Mononuclear cell (primary cell): Measurements from ENCODE around the gene ATF6. TPM values are rescaled to one million over a fixed set of nuclear protein-coding genes. Genes with fewer than 3 reads are reported as not detected.

Source experiments
- H3K27me3 ChIP-seq: 2 replicates; pipeline ENCODE4 v1.6.0; 2011; ENCODE audit warnings: low read length, control low read depth; ENCODE audit not compliant: insufficient read depth
- H3K4me1 ChIP-seq: 2 replicates; pipeline ENCODE4 v1.5.1; 2011; ENCODE audit warnings: mild to moderate bottlenecking, low read length, control low read depth; ENCODE audit not compliant: insufficient read depth
- H3K4me3 ChIP-seq: 2 replicates; pipeline ENCODE4 v1.5.1; 2011; ENCODE audit warnings: mild to moderate bottlenecking, low read length, moderate library complexity
- H3K9me3 ChIP-seq: 2 replicates; pipeline ENCODE4 v1.5.1; 2011; ENCODE audit warnings: low read depth, mild to moderate bottlenecking, control low read depth, low read length
- total RNA-seq: library from RNA; depleted of rRNA; stranded (reverse); fragments of >200 nt; gene quantifications from one replicate; pipeline ENCODE4 v1.2.3, GENCODE V29; 2012

Gene ATF6
- total RNA-seq, 1 donor, result 27.5 TPM

DNA sequence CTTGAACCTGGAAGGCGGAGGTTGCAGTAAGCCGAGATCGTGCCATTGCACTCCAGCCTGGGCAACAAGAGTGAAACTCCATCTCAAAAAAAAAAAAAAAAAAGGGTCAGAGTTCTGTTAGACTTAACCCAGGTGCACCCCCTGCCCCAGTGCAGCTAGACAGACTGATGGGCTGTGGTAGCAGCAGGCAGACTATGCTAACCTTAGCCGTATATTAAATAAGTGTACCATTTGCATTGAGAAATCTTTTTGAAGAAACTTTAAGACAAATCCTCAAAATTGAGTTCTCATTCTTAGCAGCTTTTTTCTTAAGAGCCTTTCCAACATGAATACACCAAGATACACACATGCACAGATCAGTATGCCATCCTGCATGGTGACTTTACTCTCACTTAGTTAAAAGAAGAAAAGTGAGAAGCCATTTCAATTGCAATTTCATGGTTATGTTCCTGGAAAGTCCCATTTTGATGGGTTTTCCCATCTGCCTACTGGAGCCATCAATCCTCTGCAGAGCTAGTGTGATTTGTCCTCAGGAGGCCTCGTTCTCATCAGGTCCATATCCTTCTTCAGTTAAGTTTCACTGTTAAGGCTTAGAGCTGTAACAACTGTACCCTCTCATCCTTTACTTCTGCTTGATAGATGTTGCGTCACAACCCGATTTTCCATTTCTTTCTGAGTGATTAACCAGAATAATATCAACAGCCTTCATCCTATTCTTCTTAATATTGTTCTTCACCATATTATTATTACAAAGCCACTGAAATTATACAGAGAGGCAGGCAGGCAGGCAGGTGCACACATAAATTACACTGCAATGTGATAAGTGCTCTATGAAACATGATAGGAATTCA is 37.5 kb upstream of the ATF6 start:
- peaks cover 45% of the 10 kb centered on the region for H3K4me1 ChIP-seq
- H3K4me3 ChIP-seq, result no peak overlapping the region
- peaks cover 59% of the 10 kb centered on the region for H3K27me3 ChIP-seq
- H3K9me3 ChIP-seq, result no peaks in the 10 kb centered on the region

DNA sequence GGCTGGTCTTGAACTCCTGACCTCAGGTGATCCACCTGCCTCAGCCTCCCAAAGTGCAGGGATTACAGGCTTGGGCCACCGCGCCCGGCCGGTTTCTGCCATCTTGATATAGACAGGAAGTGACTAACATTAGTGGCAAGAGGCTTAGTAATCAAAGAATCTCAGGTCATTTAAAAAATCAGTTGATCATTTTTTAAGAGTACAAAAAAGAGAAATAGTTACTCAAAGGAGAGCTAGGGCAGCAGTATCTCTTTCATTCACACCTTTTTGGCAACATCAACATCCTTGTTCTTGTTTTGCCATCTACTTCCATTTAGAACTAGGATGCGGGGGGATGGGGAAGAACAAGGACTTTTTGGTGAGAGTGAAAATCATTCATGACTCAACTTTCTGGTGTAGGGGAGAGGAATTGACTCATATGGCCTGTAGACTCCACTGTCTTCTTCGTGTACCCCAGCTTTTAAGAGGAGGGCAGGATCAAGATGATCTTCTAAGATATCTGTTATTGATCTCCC is 36.0 kb upstream of the ATF6 start:
- peaks cover 45% of the 10 kb centered on the region for H3K4me1 ChIP-seq
- H3K27me3 ChIP-seq, result peaks cover 47% of the 10 kb centered on the region
- H3K4me3 ChIP-seq, result no peak overlapping the region
- no peaks in the 10 kb centered on the region for H3K9me3 ChIP-seq

DNA sequence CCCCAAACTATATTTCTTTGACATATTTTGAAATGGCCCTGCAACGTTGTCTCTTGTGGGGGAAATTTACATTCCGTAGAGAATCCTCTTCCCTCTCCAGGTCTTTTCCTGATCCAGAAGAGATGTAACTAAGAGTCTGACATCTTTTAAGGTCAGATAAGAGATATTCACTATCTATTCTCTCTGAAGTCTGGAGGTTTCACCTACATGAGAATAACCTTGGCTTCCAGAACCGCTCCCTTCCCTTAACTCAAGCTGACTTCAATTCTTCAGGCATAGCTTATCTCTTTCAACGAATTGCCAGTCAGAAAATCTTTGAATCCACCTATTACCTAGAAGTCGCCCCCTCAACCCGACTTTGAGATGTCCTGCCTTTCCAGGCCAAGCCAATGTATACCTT is 34.9 kb upstream of the ATF6 start:
- H3K4me3 ChIP-seq, result no peak overlapping the region
- peaks cover 34% of the 10 kb centered on the region for H3K4me1 ChIP-seq
- H3K27me3 ChIP-seq, result peaks cover 40% of the 10 kb centered on the region
- H3K9me3 ChIP-seq, result no peaks in the 10 kb centered on the region

DNA sequence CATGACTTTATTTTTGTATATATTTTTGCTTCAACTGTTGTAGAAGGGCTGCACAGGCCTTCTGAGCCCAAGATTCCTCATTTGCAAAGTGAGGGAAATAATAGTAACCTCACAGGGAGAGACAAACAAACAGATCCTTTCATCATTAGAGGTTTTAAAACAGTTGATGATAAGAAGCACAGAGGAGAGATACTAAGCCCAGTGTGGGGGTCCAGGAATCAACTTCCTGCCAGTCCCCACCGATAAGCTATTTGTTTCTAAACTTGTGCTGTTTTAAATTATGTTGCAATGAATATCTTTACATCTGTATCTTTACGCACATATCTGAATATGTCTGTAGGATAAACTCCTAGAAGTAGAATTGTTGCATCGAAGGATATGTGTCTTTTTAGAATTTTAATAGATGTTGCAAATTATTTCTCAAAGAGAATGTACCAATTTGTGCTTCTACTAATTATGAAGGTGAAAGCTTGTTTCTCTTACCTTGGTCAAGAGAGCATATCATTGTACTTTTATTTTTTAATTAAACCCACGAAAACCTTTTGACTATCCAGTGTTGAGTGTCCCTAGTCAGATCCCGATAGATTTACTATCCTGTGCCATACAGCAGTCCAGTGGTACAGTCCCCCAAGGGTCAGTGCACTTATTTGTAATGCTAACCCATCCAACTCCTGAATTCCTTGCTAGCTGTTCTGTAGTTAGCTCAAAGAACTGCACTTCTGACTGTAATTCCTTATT is 34.0 kb upstream of the ATF6 start:
- Histone ChIP-seq H3K9me3 (no peaks in the 10 kb centered on the region), H3K4me1 (peaks cover 28% of the 10 kb centered on the region), H3K27me3 (peaks cover 40% of the 10 kb centered on the region), H3K4me3 (no peak overlapping the region)

DNA sequence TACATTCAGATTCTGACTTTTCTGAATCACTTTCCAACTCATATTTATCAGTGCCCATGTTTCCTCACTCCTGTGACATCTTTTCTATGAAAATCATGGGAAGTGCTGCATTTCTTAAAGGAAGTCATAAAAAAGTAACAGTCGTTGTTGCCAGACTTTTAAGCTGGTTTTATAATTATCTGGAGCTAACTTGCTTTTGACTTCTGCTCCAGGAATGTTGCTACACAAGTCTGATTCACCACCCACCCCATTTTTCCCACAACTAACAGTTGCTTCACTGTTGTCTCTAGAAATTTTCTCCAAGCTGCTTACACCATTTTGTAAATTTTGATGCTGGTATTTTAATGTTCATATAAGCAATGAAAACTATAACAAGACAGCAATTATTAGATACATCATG is 32.6 kb upstream of the ATF6 start:
- Histone ChIP-seq H3K4me3 (no peak overlapping the region), H3K9me3 (no peaks in the 10 kb centered on the region), H3K27me3 (peaks cover 26% of the 10 kb centered on the region), H3K4me1 (peaks cover 20% of the 10 kb centered on the region)

DNA sequence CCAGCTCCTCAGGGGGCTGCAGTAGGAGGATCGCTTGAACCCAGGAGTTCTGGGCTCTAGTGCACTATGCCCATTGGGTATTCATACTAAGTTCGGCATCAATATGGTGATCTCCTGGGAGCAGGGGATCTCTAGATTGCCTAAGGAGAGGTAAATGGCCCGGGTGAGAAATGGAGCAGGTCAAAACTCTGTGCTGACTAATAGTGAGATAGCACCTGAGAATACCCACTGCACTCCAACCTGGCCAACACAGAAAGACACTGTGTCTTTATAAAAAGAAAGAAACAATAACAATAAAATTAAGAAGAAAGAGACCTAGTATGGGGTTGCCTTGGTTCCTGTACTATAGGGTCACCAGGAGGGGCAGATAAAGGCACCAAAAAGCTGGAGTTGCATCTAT is 30.3 kb upstream of the ATF6 start:
- Histone ChIP-seq H3K27me3 (peaks cover 14% of the 10 kb centered on the region), H3K9me3 (no peaks in the 10 kb centered on the region), H3K4me1 (peaks cover 28% of the 10 kb centered on the region), H3K4me3 (no peak overlapping the region)

DNA sequence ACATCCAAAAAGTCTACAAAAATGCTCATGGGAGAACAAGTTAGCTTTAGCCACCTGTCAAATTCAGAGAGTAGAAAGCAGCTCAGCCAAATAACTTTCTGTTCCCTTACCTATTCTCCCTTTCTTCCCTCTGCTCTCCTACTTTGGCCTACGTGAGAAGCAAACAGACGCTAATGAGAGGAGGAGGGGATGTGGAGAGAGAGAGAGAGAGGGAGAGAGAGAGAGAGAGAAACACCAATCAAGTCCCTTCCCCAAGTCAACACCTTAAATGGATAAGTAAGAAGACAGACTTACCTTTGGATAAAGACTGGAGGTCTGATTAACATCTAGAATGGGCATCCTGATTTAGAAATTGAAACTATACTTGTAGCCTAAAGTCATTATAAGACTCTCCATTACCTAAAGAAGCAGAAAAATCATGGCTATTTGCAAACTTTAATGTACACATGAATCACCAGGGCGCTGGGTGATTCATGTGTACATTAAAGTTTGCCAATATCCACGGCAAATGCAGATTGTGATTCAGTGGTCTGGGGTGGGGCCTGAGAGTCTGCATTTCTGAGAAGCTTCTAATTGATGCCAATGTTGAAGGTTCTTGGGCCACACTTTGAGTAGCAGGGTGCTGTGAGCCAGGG is 29.7 kb upstream of the ATF6 start:
- Histone ChIP-seq H3K4me1 (peaks cover 33% of the 10 kb centered on the region), H3K4me3 (no peak overlapping the region), H3K9me3 (no peaks in the 10 kb centered on the region), H3K27me3 (peaks cover 9% of the 10 kb centered on the region)

DNA sequence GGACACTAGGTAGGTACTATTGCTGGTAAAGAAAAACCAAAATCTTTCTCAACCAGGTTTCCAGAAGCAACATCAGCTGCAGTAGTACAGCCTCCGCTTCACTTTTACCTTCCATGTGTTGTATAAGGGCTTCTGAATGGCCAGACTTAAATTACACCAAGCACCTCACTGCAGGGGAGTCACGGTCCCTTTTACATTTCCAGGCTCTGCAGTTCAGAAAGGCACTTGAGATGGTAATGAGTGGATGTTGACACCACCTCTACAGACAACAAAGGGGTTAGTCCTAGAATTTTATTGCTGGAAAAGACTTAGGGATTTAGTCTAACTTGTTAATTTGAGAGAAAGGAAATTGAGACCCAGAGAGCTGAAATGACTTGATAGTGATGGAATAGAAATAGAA is 28.5 kb upstream of the ATF6 start:
- H3K9me3 ChIP-seq, result no peaks in the 10 kb centered on the region
- H3K27me3 ChIP-seq, result peaks cover 5% of the 10 kb centered on the region
- H3K4me1 ChIP-seq, result peaks cover 35% of the 10 kb centered on the region
- no peak overlapping the region for H3K4me3 ChIP-seq

DNA sequence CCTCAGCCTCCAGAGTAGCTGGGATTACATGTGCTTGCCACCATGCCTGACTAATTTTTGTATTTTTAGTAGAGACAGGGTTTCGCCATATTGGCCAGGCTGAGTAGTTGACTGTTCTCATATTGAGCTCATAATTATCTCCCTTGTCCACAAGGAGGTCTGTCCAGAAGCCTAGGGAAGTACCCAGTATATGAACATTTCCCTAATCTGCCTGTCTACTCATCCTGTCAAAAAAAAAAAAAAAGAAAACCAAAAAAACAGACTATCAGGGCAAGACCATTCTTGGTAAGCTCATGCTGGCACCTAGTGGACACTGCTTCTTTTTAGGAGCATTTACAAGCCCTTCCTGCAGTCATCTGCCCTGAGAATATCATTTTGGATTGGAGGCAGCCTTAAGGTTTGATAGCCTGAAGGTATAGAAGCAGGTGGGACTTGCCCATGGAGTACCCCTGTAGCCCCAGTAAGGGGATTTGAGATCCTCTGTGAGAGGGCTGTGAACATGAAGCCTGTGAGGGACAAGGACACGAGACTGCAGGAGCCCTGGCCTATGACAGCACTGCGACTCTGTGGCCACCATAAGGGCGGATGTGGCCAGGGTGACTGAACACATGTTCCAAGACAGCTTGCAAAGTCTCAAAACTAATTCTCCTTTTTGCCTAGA is 27.4 kb upstream of the ATF6 start:
- Histone ChIP-seq H3K4me3 (no peak overlapping the region), H3K4me1 (peaks cover 35% of the 10 kb centered on the region), H3K9me3 (no peaks in the 10 kb centered on the region), H3K27me3 (peaks cover 5% of the 10 kb centered on the region)

DNA sequence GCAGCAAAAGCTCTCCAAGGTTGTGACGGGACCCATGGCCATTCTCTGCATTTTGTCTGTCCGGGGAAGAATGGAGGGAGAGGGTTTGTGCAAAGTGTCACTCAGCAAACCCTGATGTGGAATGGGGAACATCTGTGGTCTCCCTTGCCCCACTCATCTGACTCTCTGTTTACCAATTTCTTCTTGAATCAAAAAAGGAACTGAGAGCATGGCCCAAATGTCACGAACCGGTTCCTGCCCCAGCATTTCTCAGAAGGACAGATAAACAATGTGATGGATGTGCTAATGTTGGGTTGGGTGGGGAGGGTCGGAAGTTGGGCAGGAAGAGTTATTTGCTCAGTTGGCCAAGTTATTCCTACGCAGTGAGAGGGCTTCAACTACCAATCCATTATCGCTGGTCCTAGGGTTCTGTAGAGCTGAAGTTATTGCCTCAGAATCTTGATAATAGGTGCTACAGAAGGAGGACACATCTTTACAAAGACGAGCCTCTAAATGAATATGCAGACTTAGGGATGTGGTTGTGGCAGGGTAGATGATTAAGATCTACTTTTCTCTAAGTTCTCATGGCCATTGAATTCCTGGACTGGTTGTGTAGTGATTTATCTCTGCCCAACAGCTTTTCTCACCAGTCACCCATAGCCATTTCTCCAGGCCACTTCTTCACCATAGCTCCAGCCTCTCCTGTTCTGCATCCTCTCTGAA is 26.1 kb upstream of the ATF6 start:
- no peaks in the 10 kb centered on the region for H3K9me3 ChIP-seq
- H3K4me3 ChIP-seq, result no peak overlapping the region
- peaks cover 35% of the 10 kb centered on the region for H3K4me1 ChIP-seq
- peaks cover 5% of the 10 kb centered on the region for H3K27me3 ChIP-seq

DNA sequence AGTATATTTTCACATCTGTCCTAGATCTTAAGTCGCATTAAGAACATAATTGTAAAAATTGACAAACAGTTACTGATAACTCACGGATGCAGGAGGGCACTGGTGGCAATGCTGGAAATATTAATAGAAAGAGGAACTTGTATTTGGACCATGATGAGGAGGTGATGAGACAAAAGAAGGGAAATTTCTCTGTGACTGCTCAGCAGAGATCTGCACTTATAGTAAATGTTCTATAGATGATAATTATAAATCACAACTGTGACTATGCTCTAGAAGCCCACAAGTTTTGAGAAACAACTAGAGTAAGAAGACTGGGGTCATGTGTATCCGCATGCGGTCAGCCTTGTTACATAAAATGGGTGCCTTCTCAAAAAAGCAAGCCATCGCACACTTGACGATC is 25.2 kb upstream of the ATF6 start:
- no peak overlapping the region for H3K4me3 ChIP-seq

DNA sequence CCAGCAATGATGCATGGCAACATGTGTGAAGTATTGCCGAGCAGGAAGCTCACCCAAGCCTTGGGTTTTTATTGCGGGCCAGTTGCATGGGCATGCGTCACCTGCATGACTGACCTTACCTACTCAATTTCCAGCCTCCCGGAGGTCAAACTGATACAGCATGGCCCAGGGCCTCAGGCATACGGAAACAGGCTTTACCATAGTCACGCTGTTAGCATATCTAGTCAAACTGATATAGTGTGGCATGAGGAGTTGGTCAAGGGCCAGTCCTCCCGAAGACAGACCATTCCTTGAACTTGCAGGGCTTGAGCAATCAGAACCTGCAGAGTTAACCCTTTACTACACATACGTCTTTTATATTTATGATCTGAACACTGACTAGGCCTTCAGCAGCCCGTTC is 22.9 kb upstream of the ATF6 start:
- Histone ChIP-seq H3K9me3 (no peaks in the 10 kb centered on the region), H3K27me3 (peaks cover 3% of the 10 kb centered on the region), H3K4me1 (peaks cover 35% of the 10 kb centered on the region), H3K4me3 (no peak overlapping the region)

More for the DNA sequence above, 25.2 kb upstream of the ATF6 start:
- Histone ChIP-seq H3K9me3 (no peaks in the 10 kb centered on the region), H3K4me1 (peaks cover 35% of the 10 kb centered on the region), H3K27me3 (peaks cover 3% of the 10 kb centered on the region)

DNA sequence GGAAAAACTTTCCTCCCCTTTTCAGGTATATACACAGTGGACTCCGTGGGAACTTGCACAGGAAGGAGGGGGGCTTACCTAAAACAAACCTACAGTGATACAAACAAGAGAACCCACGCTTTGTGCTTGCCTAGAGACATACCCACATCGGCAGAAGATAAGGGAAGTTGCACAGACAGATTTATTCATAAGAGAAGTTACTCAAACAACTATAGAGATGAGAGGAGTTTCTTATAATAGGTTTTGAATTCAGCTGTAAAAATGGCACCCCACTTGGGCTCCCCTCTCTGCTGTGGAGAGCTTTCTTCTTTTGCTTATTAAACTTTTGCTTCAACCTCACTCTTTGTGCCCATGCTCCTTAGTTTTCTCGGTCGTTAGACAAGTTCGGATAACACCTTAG is 18.3 kb upstream of the ATF6 start:
- Histone ChIP-seq H3K4me3 (no peak overlapping the region), H3K9me3 (no peaks in the 10 kb centered on the region), H3K4me1 (peaks cover 21% of the 10 kb centered on the region), H3K27me3 (peaks cover 3% of the 10 kb centered on the region)
